ENCODE data around the gene NPC1. TPM values are rescaled to one million over a fixed set of nuclear protein-coding genes. Genes with fewer than 3 reads are reported as not detected.
"Not testable (repeated sequence)": the region's sequence is repeated elsewhere in the genome, so short reads cannot be mapped to it uniquely, and the experiment has no call there.

Gene NPC1
- total and polyA plus RNA-seq, 11 donors: 7.8 to 42.7 (median 16.8) TPM

GRCh38 chr18:23578891-23579653 is 7.2 kb downstream of the NPC1 start:
- DNase-seq (no peak), ATAC-seq (peak in 2 of 4 donors; percentile 40 to 50)
- H3K27me3 ChIP-seq: no peaks in the 10 kb centered on the region
- no peak overlapping the region for H3K27ac ChIP-seq
- TF ChIP-seq CTCF (IDR thresholded peaks at IDR 0.05) (no peak), POLR2A (IDR thresholded peaks at IDR 0.05) (no peak)
- WGBS, 4 donors: 84 to 87% (median 85%) methylated on average over 8 of the region's 8 CpGs
- no peaks in the 10 kb centered on the region for H3K9me3 ChIP-seq
- intact Hi-C loops (cut with DNase I): no loop called here
- H3K4me3 ChIP-seq: no peak overlapping the region
- peaks cover 0 to 18% (median 4%) of the 10 kb centered on the region in 9 donors for H3K36me3 ChIP-seq
- peaks cover 0 to 63% (median 21%) of the 10 kb centered on the region in 12 donors for H3K4me1 ChIP-seq

GRCh38 chr18:23578067-23578701 is 8.1 kb downstream of the NPC1 start:
- 85 to 95% (median 90%) methylated on average over 4 to 6 of the region's 6 CpGs for WGBS, 4 donors
- no peak for DNase-seq
- intact Hi-C loops (cut with DNase I): no loop called here
- no peak for ATAC-seq
- no peak overlapping the region for H3K4me3 ChIP-seq
- H3K27ac ChIP-seq: no peak overlapping the region
- H3K36me3 ChIP-seq: peaks cover 0 to 20% (median 4%) of the 10 kb centered on the region in 9 donors
- no peaks in the 10 kb centered on the region for H3K9me3 ChIP-seq
- H3K27me3 ChIP-seq: no peaks in the 10 kb centered on the region
- no peak for TF ChIP-seq CTCF (IDR thresholded peaks at IDR 0.05)
- H3K4me1 ChIP-seq: peaks cover 0 to 63% (median 21%) of the 10 kb centered on the region in 12 donors

GRCh38 chr18:23577521-23577920 is 8.8 kb downstream of the NPC1 start:
- H3K27me3 ChIP-seq; H3K9me3 ChIP-seq; DNase-seq; H3K4me3 ChIP-seq; H3K27ac ChIP-seq; ATAC-seq; intact Hi-C loops (cut with DNase I): not testable (repeated sequence)
- peaks cover 0 to 65% (median 22%) of the 10 kb centered on the region in 12 donors for H3K4me1 ChIP-seq
- peaks cover 0 to 25% (median 4%) of the 10 kb centered on the region in 9 donors for H3K36me3 ChIP-seq
- 96 to 98% (median 96%) methylated on average over 22 to 24 of the region's 24 CpGs; no CpG with 5 or more reads in 1 of the 4 donors for WGBS, 4 donors

- no peaks in the 10 kb centered on the region for H3K27me3 ChIP-seq
- intact Hi-C loops (cut with DNase I): no loop called here
- no peaks in the 10 kb centered on the region for H3K9me3 ChIP-seq
- H3K36me3 ChIP-seq: peaks cover 0 to 44% (median 17%) of the 10 kb centered on the region in 9 donors
- H3K4me1 ChIP-seq: peaks cover 0 to 56% (median 23%) of the 10 kb centered on the region in 12 donors
- peak overlapping the region in 2 of 12 donors; percentile 50 to 76 for H3K27ac ChIP-seq
- no peak overlapping the region for H3K4me3 ChIP-seq
- TF ChIP-seq CTCF (IDR thresholded peaks at IDR 0.05) (no peak), POLR2A (IDR thresholded peaks at IDR 0.05) (no peak)
- ATAC-seq: no peak
- DNase-seq: no peak
- 96 to 98% (median 97%) methylated on average over 7 of the region's 7 CpGs for WGBS, 4 donors
Measured at GRCh38 chr18:23575309-23575651, 11.0 kb downstream of the NPC1 start.
